ENCODE measurements around the gene WDR6.

Gene WDR6

GRCh38 chr3:49017971-49018706 lies 10.9 kb downstream of the WDR6 start, which contains the start of gene DALRD3:
TSS of gene DALRD3 (minus strand) at chr3:49018580. CDS start at chr3:49018564, 16 bp downstream.
- no peak for DNase-seq (ENCODE audit: low read depth)
- no peak for TF ChIP-seq CTCF (IDR thresholded peaks at IDR 0.05; ENCODE audit: control insufficient read depth, insufficient read depth, low read depth, low read length, missing control alignments)
- peak within 1 kb of the TSS; percentile 79 for H3K4me3 ChIP-seq (ENCODE audit: control insufficient read depth, low read depth, low read length)

- no peak for DNase-seq (ENCODE audit: low read depth)
- H3K4me3 ChIP-seq (ENCODE audit: control insufficient read depth, low read depth, low read length): peak overlapping the region; percentile 79
- TF ChIP-seq CTCF (IDR thresholded peaks at IDR 0.05; ENCODE audit: control insufficient read depth, insufficient read depth, low read depth, low read length, missing control alignments): no peak
Observed at GRCh38 chr3:49018707-49019006, 11.5 kb downstream of the WDR6 start.

GRCh38 chr3:49019941-49020329 lies 12.7 kb downstream of the WDR6 start:
- DNase-seq (ENCODE audit: low read depth): no peak
- TF ChIP-seq CTCF (IDR thresholded peaks at IDR 0.05; ENCODE audit: control insufficient read depth, insufficient read depth, low read depth, low read length, missing control alignments): no peak
- H3K4me3 ChIP-seq (ENCODE audit: control insufficient read depth, low read depth, low read length): peak overlapping the region; percentile 76

GRCh38 chr3:49020330-49021212 lies 13.4 kb downstream of the WDR6 start:
- H3K4me3 ChIP-seq (ENCODE audit: control insufficient read depth, low read depth, low read length): peak overlapping the region; percentile 76
- no peak for DNase-seq (ENCODE audit: low read depth)
- TF ChIP-seq CTCF (IDR thresholded peaks at IDR 0.05; ENCODE audit: control insufficient read depth, insufficient read depth, low read depth, low read length, missing control alignments): no peak

GRCh38 chr3:49021213-49021812 lies 14.1 kb downstream of the WDR6 start:
- DNase-seq (ENCODE audit: low read depth): peak; percentile 88
- H3K4me3 ChIP-seq (ENCODE audit: control insufficient read depth, low read depth, low read length): peak overlapping the region; percentile 76
- TF ChIP-seq CTCF (IDR thresholded peaks at IDR 0.05; ENCODE audit: control insufficient read depth, insufficient read depth, low read depth, low read length, missing control alignments): no peak

GRCh38 chr3:49021813-49022687 lies 14.9 kb downstream of the WDR6 start, which contains the start of gene NDUFAF3:
TSS of gene NDUFAF3 (plus strand) at chr3:49022121. CDS start at chr3:49022145, 24 bp downstream.
- peak within 1 kb of the TSS; percentile 76 for H3K4me3 ChIP-seq (ENCODE audit: control insufficient read depth, low read depth, low read length)
- TF ChIP-seq CTCF (IDR thresholded peaks at IDR 0.05; ENCODE audit: control insufficient read depth, insufficient read depth, low read depth, low read length, missing control alignments): peak; percentile 89
- peak; percentile 73 for DNase-seq (ENCODE audit: low read depth)
